ENCODE results near the gene FCRL5.

The FCRL5 gene

DNA sequence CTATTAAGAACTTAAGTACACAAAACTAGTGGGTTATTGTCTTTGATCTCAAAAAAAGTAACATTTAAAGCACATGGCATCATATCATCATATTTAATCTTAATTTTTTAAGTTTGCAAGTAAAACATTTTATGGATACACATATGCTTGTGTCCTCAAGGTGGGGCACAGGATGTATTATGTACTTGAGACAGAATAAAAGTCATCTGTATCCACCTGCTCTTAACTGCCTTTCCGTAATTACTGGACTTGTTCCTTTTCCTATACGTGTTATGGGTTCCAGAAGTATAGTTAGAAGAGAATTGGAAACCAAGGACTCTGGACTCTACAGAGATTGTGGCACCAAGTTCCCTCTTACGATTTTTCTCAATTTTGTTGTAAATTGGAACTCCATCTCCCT lies 79.4 kb downstream of the FCRL5 start:
- Histone ChIP-seq H3K4me3 (ENCODE audit: low read length) (no peak overlapping the region), H3K9me3 (ENCODE audit: low read length) (no peaks in the 10 kb centered on the region), H2AFZ (ENCODE audit: low read depth, low read length) (no peak overlapping the region), H3K27me3 (ENCODE audit: insufficient read depth, low read length) (no peaks in the 10 kb centered on the region), H3K36me3 (ENCODE audit: insufficient read depth, low read length) (no peaks in the 10 kb centered on the region), H3K4me1 (ENCODE audit: insufficient read depth, low read length) (no peaks in the 10 kb centered on the region)

DNA sequence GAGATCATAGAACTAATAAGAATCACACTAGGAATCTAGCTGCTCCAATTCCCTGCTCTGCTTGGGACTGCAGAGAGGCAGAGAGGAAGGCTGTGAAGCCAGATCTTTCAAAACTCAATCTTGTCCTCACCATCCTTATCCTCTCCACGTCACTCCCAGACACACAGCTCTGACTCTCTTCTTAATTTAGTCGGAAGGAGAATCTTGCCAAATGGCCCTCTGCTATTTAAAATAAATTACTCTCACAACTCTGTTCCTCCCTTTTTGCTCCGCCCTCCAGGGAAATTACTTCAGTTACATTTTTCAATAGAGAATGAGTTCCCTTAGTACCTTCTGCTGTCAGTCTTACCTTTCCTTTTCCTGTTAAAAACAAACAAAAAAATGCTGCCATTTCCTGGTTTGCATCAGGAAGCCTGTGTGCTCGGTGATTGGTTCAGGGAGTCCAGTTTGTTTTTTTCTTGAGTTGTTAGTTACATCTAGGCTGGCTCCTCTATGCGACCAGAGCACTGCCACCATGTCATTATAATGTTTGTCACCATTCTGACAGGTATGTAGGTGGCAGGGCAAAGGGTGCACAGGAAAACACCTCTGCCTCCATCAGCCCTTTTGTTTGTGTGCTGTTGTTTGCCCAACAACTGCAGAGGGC lies 80.1 kb downstream of the FCRL5 start:
- Histone ChIP-seq H3K36me3 (ENCODE audit: insufficient read depth, low read length) (no peaks in the 10 kb centered on the region), H3K9me3 (ENCODE audit: low read length) (no peaks in the 10 kb centered on the region), H2AFZ (ENCODE audit: low read depth, low read length) (no peak overlapping the region), H3K4me1 (ENCODE audit: insufficient read depth, low read length) (no peaks in the 10 kb centered on the region), H3K4me3 (ENCODE audit: low read length) (no peak overlapping the region), H3K27me3 (ENCODE audit: insufficient read depth, low read length) (no peaks in the 10 kb centered on the region)

DNA sequence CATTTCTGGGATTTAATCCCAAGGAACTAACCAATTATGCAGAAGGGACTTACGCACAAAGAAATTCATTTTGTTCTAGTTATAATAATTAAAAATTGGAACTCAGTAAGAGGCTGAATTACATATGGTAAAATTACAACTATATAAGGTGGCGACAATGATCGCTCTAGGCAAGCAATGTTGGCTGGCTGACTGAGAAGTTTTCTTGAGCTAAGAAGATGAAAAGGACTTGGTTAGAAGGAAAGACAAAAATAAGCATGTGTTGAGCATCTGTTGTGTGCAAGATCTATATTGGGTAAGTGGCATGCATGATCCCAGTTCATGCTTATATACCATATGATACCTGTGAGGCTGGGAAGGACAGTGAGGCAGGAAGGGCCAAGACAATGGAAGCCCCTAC lies 80.8 kb downstream of the FCRL5 start:
- H3K4me3 ChIP-seq (ENCODE audit: low read length), result no peak overlapping the region
- no peaks in the 10 kb centered on the region for H3K4me1 ChIP-seq (ENCODE audit: insufficient read depth, low read length)
- no peaks in the 10 kb centered on the region for H3K27me3 ChIP-seq (ENCODE audit: insufficient read depth, low read length)
- H3K36me3 ChIP-seq (ENCODE audit: insufficient read depth, low read length), result no peaks in the 10 kb centered on the region
- H3K9me3 ChIP-seq (ENCODE audit: low read length), result no peaks in the 10 kb centered on the region
- H2AFZ ChIP-seq (ENCODE audit: low read depth, low read length), result no peak overlapping the region

DNA sequence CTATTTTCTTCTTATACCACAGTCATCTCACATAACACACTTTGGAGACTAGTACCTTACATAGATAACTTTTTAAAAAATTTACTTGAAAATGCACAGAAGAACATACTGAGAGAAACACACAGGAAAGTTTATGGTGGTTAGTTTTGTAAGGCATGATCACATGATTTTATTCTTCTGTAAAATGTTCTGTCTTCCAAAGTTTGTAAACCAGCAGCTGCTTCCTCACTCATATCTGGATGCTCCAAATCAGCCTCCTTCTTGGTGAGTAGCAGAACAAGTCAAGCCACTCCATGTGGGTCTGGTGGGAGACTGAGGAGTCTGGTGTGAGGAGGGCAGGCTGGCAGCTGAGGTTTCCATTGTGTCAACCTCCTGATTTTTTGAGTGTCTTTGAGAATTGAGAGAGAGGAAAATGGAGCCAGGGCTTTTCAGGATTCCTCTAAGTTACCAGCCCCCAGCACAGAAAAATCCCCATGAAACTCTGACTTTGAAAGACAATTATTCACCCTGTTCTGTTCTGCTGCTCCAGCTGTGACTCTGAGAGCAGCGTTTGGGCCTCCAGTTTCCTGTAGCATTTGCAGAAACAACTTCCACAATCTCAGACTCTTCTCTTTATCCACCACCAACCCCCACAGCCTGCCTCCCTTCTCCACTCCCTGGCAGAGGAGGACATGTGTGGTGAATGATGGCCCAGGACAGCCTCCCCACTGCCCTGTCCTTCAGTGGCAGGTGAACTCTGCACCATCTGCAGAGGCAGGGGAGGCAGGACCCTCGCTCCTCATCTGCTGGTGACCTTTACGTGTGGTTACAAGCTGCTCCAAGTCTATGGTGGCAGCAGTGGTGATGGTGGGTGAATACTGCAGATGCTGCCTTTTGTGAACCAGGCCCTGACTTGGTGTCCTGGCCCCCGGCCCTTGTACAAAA lies 82.3 kb downstream of the FCRL5 start:
- Histone ChIP-seq H3K4me3 (ENCODE audit: low read length) (no peak overlapping the region), H2AFZ (ENCODE audit: low read depth, low read length) (no peak overlapping the region), H3K4me1 (ENCODE audit: insufficient read depth, low read length) (no peaks in the 10 kb centered on the region), H3K9me3 (ENCODE audit: low read length) (no peaks in the 10 kb centered on the region), H3K36me3 (ENCODE audit: insufficient read depth, low read length) (no peaks in the 10 kb centered on the region), H3K27me3 (ENCODE audit: insufficient read depth, low read length) (no peaks in the 10 kb centered on the region)

DNA sequence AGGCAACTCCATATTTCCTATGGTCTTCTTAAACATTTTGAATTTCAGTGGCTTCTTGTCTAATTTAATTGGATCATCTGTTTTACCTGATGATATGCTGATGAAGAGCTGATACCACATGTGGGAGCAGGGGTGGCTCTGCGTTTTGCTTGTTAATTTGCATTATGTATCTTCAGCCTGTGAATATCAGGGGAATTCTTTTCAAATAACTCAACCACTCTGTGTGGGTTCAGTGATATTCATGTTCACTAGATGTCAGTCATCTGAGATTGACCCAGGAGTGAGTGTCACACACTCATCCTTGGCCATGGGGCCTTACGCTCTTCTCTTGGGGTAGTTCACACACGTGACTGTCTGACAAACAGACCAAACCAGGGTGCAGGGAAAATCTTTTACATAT lies 83.0 kb downstream of the FCRL5 start:
- Histone ChIP-seq H3K36me3 (ENCODE audit: insufficient read depth, low read length) (no peaks in the 10 kb centered on the region), H2AFZ (ENCODE audit: low read depth, low read length) (no peak overlapping the region), H3K4me3 (ENCODE audit: low read length) (no peak overlapping the region), H3K4me1 (ENCODE audit: insufficient read depth, low read length) (no peaks in the 10 kb centered on the region), H3K27me3 (ENCODE audit: insufficient read depth, low read length) (no peaks in the 10 kb centered on the region), H3K9me3 (ENCODE audit: low read length) (no peaks in the 10 kb centered on the region)

DNA sequence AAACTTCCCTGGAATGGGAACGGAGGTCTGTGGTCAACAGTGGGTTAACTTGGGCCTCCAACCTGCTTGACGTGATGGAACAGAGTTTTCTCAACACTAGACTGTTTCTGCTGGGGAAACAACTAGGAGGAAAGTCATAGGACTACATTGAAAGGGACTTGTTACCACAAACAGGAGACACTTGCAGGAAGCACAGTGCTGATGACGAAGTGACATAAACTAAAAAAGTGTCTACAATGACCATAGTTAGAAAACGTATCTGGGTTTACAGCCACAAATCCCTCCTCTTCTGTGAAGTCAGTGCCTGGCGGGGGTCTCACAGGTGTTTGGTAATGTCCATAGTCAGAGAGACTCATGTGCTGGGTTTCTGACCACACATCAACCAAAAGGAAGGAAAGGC lies 86.3 kb downstream of the FCRL5 start:
- no peak overlapping the region for H2AFZ ChIP-seq (ENCODE audit: low read depth, low read length)
- no peaks in the 10 kb centered on the region for H3K36me3 ChIP-seq (ENCODE audit: insufficient read depth, low read length)
- H3K4me1 ChIP-seq (ENCODE audit: insufficient read depth, low read length), result no peaks in the 10 kb centered on the region
- H3K4me3 ChIP-seq (ENCODE audit: low read length), result no peak overlapping the region
- H3K27me3 ChIP-seq (ENCODE audit: insufficient read depth, low read length), result no peaks in the 10 kb centered on the region
- H3K9me3 ChIP-seq (ENCODE audit: low read length), result no peaks in the 10 kb centered on the region
